COLO668 (cell line): ENCODE data around the gene COX17.

Experiments
- DNase-seq: peaks from one replicate; lab custom pipeline; 2025; ENCODE audit not compliant: unreplicated experiment; lab: John Stamatoyannopoulos, UW

COX17 gene

GRCh38 chr3:119625451-119626153 is 51.6 kb downstream of the COX17 start:
- no peak for DNase-seq

- no peak for DNase-seq
Observed at GRCh38 chr3:119624002-119624720, 53.0 kb downstream of the COX17 start.

GRCh38 chr3:119620899-119621298 is 56.3 kb downstream of the COX17 start:
- no peak for DNase-seq
